Measurements from ENCODE around the gene CYSRT1. TPM values are rescaled to one million over a fixed set of nuclear protein-coding genes. Genes with fewer than 3 reads are reported as not detected.

Gene CYSRT1
- total and polyA plus RNA-seq, 2 experiments from 2014 or later: 0.43 to 0.75 TPM

- TF ChIP-seq EZH2 (IDR thresholded peaks at IDR 0.05; ENCODE audit: insufficient read depth, poor library complexity, severe bottlenecking) (no peak), EZH2phosphoT487 (IDR thresholded peaks at IDR 0.05; ENCODE audit: insufficient read depth, low read depth) (no peak)
- in situ Hi-C loops (cut with MboI): no loop called here
- DNase-seq: no peak
These were observed 48.1 kb downstream of the CYSRT1 start for GRCh38 chr9:137273095-137273490.

GRCh38 chr9:137273611-137274320 is 48.8 kb downstream of the CYSRT1 start:
- H3K9ac ChIP-seq: no peak overlapping the region
- no peak for DNase-seq
- no peaks in the 10 kb centered on the region for H3K27me3 ChIP-seq (replicated peaks; ENCODE audit: insufficient read depth)
- in situ Hi-C loops (cut with MboI): no loop called here
- 78 to 82% methylated on average over 11 to 15 of the region's 15 CpGs for WGBS, 2 experiments (ENCODE audit: low coverage in 1 of 2, low lambda C conversion rate in 2 of 2, missing lambda C conversion rate in 2 of 2)
- H3F3A ChIP-seq (ENCODE audit: insufficient read depth): no peaks in the 10 kb centered on the region
- no peak overlapping the region for H3K27ac ChIP-seq
- no peak for TF ChIP-seq EZH2phosphoT487 (IDR thresholded peaks at IDR 0.05; ENCODE audit: insufficient read depth, low read depth)
- no peak for TF ChIP-seq EZH2 (IDR thresholded peaks at IDR 0.05; ENCODE audit: insufficient read depth, poor library complexity, severe bottlenecking)
- no peak overlapping the region for H2AFZ ChIP-seq
- no peaks in the 10 kb centered on the region for H3K9me3 ChIP-seq (ENCODE audit: low read depth)
- peaks cover 8% of the 10 kb centered on the region for H3K4me1 ChIP-seq (ENCODE audit: insufficient read depth)
- no peaks in the 10 kb centered on the region for H3K9me2 ChIP-seq (ENCODE audit: insufficient read depth)
- no peak overlapping the region for H3K4me3 ChIP-seq
- no peaks in the 10 kb centered on the region for H4K20me1 ChIP-seq (ENCODE audit: insufficient read depth)
- no peaks in the 10 kb centered on the region; the same call in 1 of the 2 replicates for H3K36me3 ChIP-seq (ENCODE audit: low read depth)
- no peaks in the 10 kb centered on the region for H3K79me2 ChIP-seq (ENCODE audit: insufficient read depth)
- H3K4me2 ChIP-seq (ENCODE audit: unreplicated experiment): no peak overlapping the region

More at GRCh38 chr9:137273095-137273490, 48.1 kb downstream of the CYSRT1 start:
- no peaks in the 10 kb centered on the region; the same call in 1 of the 2 replicates for H3K36me3 ChIP-seq (ENCODE audit: low read depth)
- peaks cover 8% of the 10 kb centered on the region for H3K4me1 ChIP-seq (ENCODE audit: insufficient read depth)
- no peak overlapping the region for H3K9ac ChIP-seq
- H2AFZ ChIP-seq: no peak overlapping the region
- no peaks in the 10 kb centered on the region for H3F3A ChIP-seq (ENCODE audit: insufficient read depth)
- H3K27me3 ChIP-seq (replicated peaks; ENCODE audit: insufficient read depth): no peaks in the 10 kb centered on the region
- H3K9me3 ChIP-seq (ENCODE audit: low read depth): no peaks in the 10 kb centered on the region
- H3K27ac ChIP-seq: no peak overlapping the region
- no peak overlapping the region for H3K4me3 ChIP-seq
- no peaks in the 10 kb centered on the region for H3K9me2 ChIP-seq (ENCODE audit: insufficient read depth)
- 78 to 86% methylated on average over 13 of the region's 13 CpGs for WGBS, 2 experiments (ENCODE audit: low coverage in 1 of 2, low lambda C conversion rate in 2 of 2, missing lambda C conversion rate in 2 of 2)
- no peaks in the 10 kb centered on the region for H3K79me2 ChIP-seq (ENCODE audit: insufficient read depth)
- H4K20me1 ChIP-seq (ENCODE audit: insufficient read depth): no peaks in the 10 kb centered on the region
- H3K4me2 ChIP-seq (ENCODE audit: unreplicated experiment): no peak overlapping the region

GRCh38 chr9:137275203-137275587 is 50.2 kb downstream of the CYSRT1 start:
- TF ChIP-seq EZH2phosphoT487 (IDR thresholded peaks at IDR 0.05; ENCODE audit: insufficient read depth, low read depth) (no peak), EZH2 (IDR thresholded peaks at IDR 0.05; ENCODE audit: insufficient read depth, poor library complexity, severe bottlenecking) (no peak)
- Histone ChIP-seq H2AFZ (no peak overlapping the region), H3K36me3 (ENCODE audit: low read depth) (no peaks in the 10 kb centered on the region; the same call in 1 of the 2 replicates), H3K9me3 (ENCODE audit: low read depth) (no peaks in the 10 kb centered on the region), H3K4me2 (ENCODE audit: unreplicated experiment) (no peak overlapping the region), H4K20me1 (ENCODE audit: insufficient read depth) (no peaks in the 10 kb centered on the region), H3F3A (ENCODE audit: insufficient read depth) (no peaks in the 10 kb centered on the region), H3K79me2 (ENCODE audit: insufficient read depth) (no peaks in the 10 kb centered on the region), H3K27me3 (replicated peaks; ENCODE audit: insufficient read depth) (no peaks in the 10 kb centered on the region), H3K4me3 (no peak overlapping the region), H3K27ac (no peak overlapping the region), H3K4me1 (ENCODE audit: insufficient read depth) (peaks cover 8% of the 10 kb centered on the region), H3K9me2 (ENCODE audit: insufficient read depth) (no peaks in the 10 kb centered on the region), H3K9ac (no peak overlapping the region)
- no peak for DNase-seq
- in situ Hi-C loops (cut with MboI): no loop called here
- WGBS, 2 experiments (ENCODE audit: low coverage in 1 of 2, low lambda C conversion rate in 2 of 2, missing lambda C conversion rate in 2 of 2): 92% methylated on average over 10 of the region's 10 CpGs

Other genes starting within 250 kb of the CYSRT1 start
Only the 30 nearest of the 32 such genes appear.
- gene PAXX, start 232.8 kb upstream of the CYSRT1 start, total RNA-seq (2014; rRNA removed; shearing (Covaris generic)): 38.7 and 52.2 TPM in 2 replicates
- 49.3 and 54.5 TPM in 2 replicates for gene PAXX, start 232.8 kb upstream of the CYSRT1 start, polyA plus RNA-seq (2016; fragmentation: Nextera tagmentation; extraction: Ambion mirVana)
- gene CLIC3, start 228.6 kb upstream of the CYSRT1 start, total RNA-seq (2014; rRNA removed; shearing (Covaris generic)): 33.3 and 37.7 TPM in 2 replicates
- 98.9 and 107 TPM in 2 replicates for gene CLIC3, start 228.6 kb upstream of the CYSRT1 start, polyA plus RNA-seq (2016; fragmentation: Nextera tagmentation; extraction: Ambion mirVana)
- gene ABCA2, start 196.9 kb upstream of the CYSRT1 start, total RNA-seq (2014; rRNA removed; shearing (Covaris generic)): 33.2 and 49.4 TPM in 2 replicates
- 20.5 and 21.1 TPM in 2 replicates for gene ABCA2, start 196.9 kb upstream of the CYSRT1 start, polyA plus RNA-seq (2016; fragmentation: Nextera tagmentation; extraction: Ambion mirVana)
- not detected in 2 replicates for gene FUT7, start 193.1 kb upstream of the CYSRT1 start, total RNA-seq (2014; rRNA removed; shearing (Covaris generic))
- gene FUT7, start 193.1 kb upstream of the CYSRT1 start, polyA plus RNA-seq (2016; fragmentation: Nextera tagmentation; extraction: Ambion mirVana): not detected in 2 replicates
- gene NPDC1, start 179.0 kb upstream of the CYSRT1 start, total RNA-seq (2014; rRNA removed; shearing (Covaris generic)): 41.9 and 43.1 TPM in 2 replicates
- 121 and 122 TPM in 2 replicates for gene NPDC1, start 179.0 kb upstream of the CYSRT1 start, polyA plus RNA-seq (2016; fragmentation: Nextera tagmentation; extraction: Ambion mirVana)
- not detected in 2 replicates for gene ENTPD2, start 171.1 kb upstream of the CYSRT1 start, total RNA-seq (2014; rRNA removed; shearing (Covaris generic))
- gene ENTPD2, start 171.1 kb upstream of the CYSRT1 start, polyA plus RNA-seq (2016; fragmentation: Nextera tagmentation; extraction: Ambion mirVana): not detected in 2 replicates
- gene SAPCD2, start 154.6 kb upstream of the CYSRT1 start, total RNA-seq (2014; rRNA removed; shearing (Covaris generic)): 5.4 TPM in 2 replicates
- 0.86 and 0.88 TPM in 2 replicates for gene SAPCD2, start 154.6 kb upstream of the CYSRT1 start, polyA plus RNA-seq (2016; fragmentation: Nextera tagmentation; extraction: Ambion mirVana)
- gene UAP1L1, start 147.7 kb upstream of the CYSRT1 start, total RNA-seq (2014; rRNA removed; shearing (Covaris generic)): 5.2 and 5.7 TPM in 2 replicates
- gene UAP1L1, start 147.7 kb upstream of the CYSRT1 start, polyA plus RNA-seq (2016; fragmentation: Nextera tagmentation; extraction: Ambion mirVana): 4.3 and 4.5 TPM in 2 replicates
- 131 and 136 TPM in 2 replicates for gene MAN1B1, start 138.2 kb upstream of the CYSRT1 start, total RNA-seq (2014; rRNA removed; shearing (Covaris generic))
- 101 and 104 TPM in 2 replicates for gene MAN1B1, start 138.2 kb upstream of the CYSRT1 start, polyA plus RNA-seq (2016; fragmentation: Nextera tagmentation; extraction: Ambion mirVana)
- 134 and 142 TPM in 2 replicates for gene DPP7, start 110.4 kb upstream of the CYSRT1 start, total RNA-seq (2014; rRNA removed; shearing (Covaris generic))
- gene DPP7, start 110.4 kb upstream of the CYSRT1 start, polyA plus RNA-seq (2016; fragmentation: Nextera tagmentation; extraction: Ambion mirVana): 145 and 148 TPM in 2 replicates
- 0.76 TPM in 1 of 2 replicates, not detected in the other for gene GRIN1, start 86.0 kb upstream of the CYSRT1 start, total RNA-seq (2014; rRNA removed; shearing (Covaris generic))
- gene GRIN1, start 86.0 kb upstream of the CYSRT1 start, polyA plus RNA-seq (2016; fragmentation: Nextera tagmentation; extraction: Ambion mirVana): 0.15 TPM in 1 of 2 replicates, not detected in the other
- gene LRRC26, start 55.1 kb upstream of the CYSRT1 start, total RNA-seq (2014; rRNA removed; shearing (Covaris generic)): not detected in 2 replicates
- gene LRRC26, start 55.1 kb upstream of the CYSRT1 start, polyA plus RNA-seq (2016; fragmentation: Nextera tagmentation; extraction: Ambion mirVana): not detected in 2 replicates
- not detected in 2 replicates for gene TMEM210, start 53.1 kb upstream of the CYSRT1 start, total RNA-seq (2014; rRNA removed; shearing (Covaris generic))
- gene TMEM210, start 53.1 kb upstream of the CYSRT1 start, polyA plus RNA-seq (2016; fragmentation: Nextera tagmentation; extraction: Ambion mirVana): not detected in 2 replicates
- gene ANAPC2, start 36.6 kb upstream of the CYSRT1 start, total RNA-seq (2014; rRNA removed; shearing (Covaris generic)): 24.0 and 28.8 TPM in 2 replicates
- 12.0 and 13.6 TPM in 2 replicates for gene ANAPC2, start 36.6 kb upstream of the CYSRT1 start, polyA plus RNA-seq (2016; fragmentation: Nextera tagmentation; extraction: Ambion mirVana)
- gene SSNA1, start 36.5 kb upstream of the CYSRT1 start, total RNA-seq (2014; rRNA removed; shearing (Covaris generic)): 73.1 and 105 TPM in 2 replicates
- gene SSNA1, start 36.5 kb upstream of the CYSRT1 start, polyA plus RNA-seq (2016; fragmentation: Nextera tagmentation; extraction: Ambion mirVana): 93.1 and 100 TPM in 2 replicates
- gene TPRN, start 24.4 kb upstream of the CYSRT1 start, total RNA-seq (2014; rRNA removed; shearing (Covaris generic)): 7.8 and 14.3 TPM in 2 replicates
- gene TPRN, start 24.4 kb upstream of the CYSRT1 start, polyA plus RNA-seq (2016; fragmentation: Nextera tagmentation; extraction: Ambion mirVana): 1.7 and 2.2 TPM in 2 replicates
- gene TMEM203, start 19.5 kb upstream of the CYSRT1 start, total RNA-seq (2014; rRNA removed; shearing (Covaris generic)): 44.3 and 52.9 TPM in 2 replicates
- gene TMEM203, start 19.5 kb upstream of the CYSRT1 start, polyA plus RNA-seq (2016; fragmentation: Nextera tagmentation; extraction: Ambion mirVana): 46.9 and 48.6 TPM in 2 replicates
- 12.1 and 12.4 TPM in 2 replicates for gene NDOR1, start 19.5 kb upstream of the CYSRT1 start, total RNA-seq (2014; rRNA removed; shearing (Covaris generic))
- gene NDOR1, start 19.5 kb upstream of the CYSRT1 start, polyA plus RNA-seq (2016; fragmentation: Nextera tagmentation; extraction: Ambion mirVana): 7.7 and 8.5 TPM in 2 replicates
- 0.65 TPM in 1 of 2 replicates, not detected in the other for gene RNF208, start 2.9 kb upstream of the CYSRT1 start, total RNA-seq (2014; rRNA removed; shearing (Covaris generic))
- gene RNF208, start 2.9 kb upstream of the CYSRT1 start, polyA plus RNA-seq (2016; fragmentation: Nextera tagmentation; extraction: Ambion mirVana): 0.29 and 0.34 TPM in 2 replicates
- gene RNF224, start 2.3 kb downstream of the CYSRT1 start, total RNA-seq (2014; rRNA removed; shearing (Covaris generic)): not detected in 2 replicates
- gene RNF224, start 2.3 kb downstream of the CYSRT1 start, polyA plus RNA-seq (2016; fragmentation: Nextera tagmentation; extraction: Ambion mirVana): not detected in 2 replicates
- not detected in 2 replicates for gene SLC34A3, start 5.7 kb downstream of the CYSRT1 start, total RNA-seq (2014; rRNA removed; shearing (Covaris generic))
- gene SLC34A3, start 5.7 kb downstream of the CYSRT1 start, polyA plus RNA-seq (2016; fragmentation: Nextera tagmentation; extraction: Ambion mirVana): not detected in 2 replicates
- 148 and 159 TPM in 2 replicates for gene TUBB4B, start 16.1 kb downstream of the CYSRT1 start, total RNA-seq (2014; rRNA removed; shearing (Covaris generic))
- 373 and 391 TPM in 2 replicates for gene TUBB4B, start 16.1 kb downstream of the CYSRT1 start, polyA plus RNA-seq (2016; fragmentation: Nextera tagmentation; extraction: Ambion mirVana)
- gene STPG3, start 26.1 kb downstream of the CYSRT1 start, total RNA-seq (2014; rRNA removed; shearing (Covaris generic)): not detected in 2 replicates
- gene STPG3, start 26.1 kb downstream of the CYSRT1 start, polyA plus RNA-seq (2016; fragmentation: Nextera tagmentation; extraction: Ambion mirVana): not detected in 2 replicates
- 65.0 and 69.6 TPM in 2 replicates for gene NELFB, start 30.2 kb downstream of the CYSRT1 start, total RNA-seq (2014; rRNA removed; shearing (Covaris generic))
- gene NELFB, start 30.2 kb downstream of the CYSRT1 start, polyA plus RNA-seq (2016; fragmentation: Nextera tagmentation; extraction: Ambion mirVana): 34.4 and 38.5 TPM in 2 replicates
- gene TOR4A, start 52.6 kb downstream of the CYSRT1 start, total RNA-seq (2014; rRNA removed; shearing (Covaris generic)): 25.8 and 29.6 TPM in 2 replicates
- gene TOR4A, start 52.6 kb downstream of the CYSRT1 start, polyA plus RNA-seq (2016; fragmentation: Nextera tagmentation; extraction: Ambion mirVana): 4.1 and 5.0 TPM in 2 replicates
- 0.32 TPM in 1 of 2 replicates, not detected in the other for gene NRARP, start 77.1 kb downstream of the CYSRT1 start, total RNA-seq (2014; rRNA removed; shearing (Covaris generic))
- not detected in 2 replicates for gene NRARP, start 77.1 kb downstream of the CYSRT1 start, polyA plus RNA-seq (2016; fragmentation: Nextera tagmentation; extraction: Ambion mirVana)
- 11.6 and 17.1 TPM in 2 replicates for gene EXD3, start 198.0 kb downstream of the CYSRT1 start, total RNA-seq (2014; rRNA removed; shearing (Covaris generic))
- 8.7 and 10.1 TPM in 2 replicates for gene EXD3, start 198.0 kb downstream of the CYSRT1 start, polyA plus RNA-seq (2016; fragmentation: Nextera tagmentation; extraction: Ambion mirVana)
- 0.32 TPM in 1 of 2 replicates, not detected in the other for gene NOXA1, start 198.2 kb downstream of the CYSRT1 start, total RNA-seq (2014; rRNA removed; shearing (Covaris generic))
- 0.15 and 0.39 TPM in 2 replicates for gene NOXA1, start 198.2 kb downstream of the CYSRT1 start, polyA plus RNA-seq (2016; fragmentation: Nextera tagmentation; extraction: Ambion mirVana)
- not detected in 2 replicates for gene ENTPD8, start 216.2 kb downstream of the CYSRT1 start, total RNA-seq (2014; rRNA removed; shearing (Covaris generic))
- not detected in 2 replicates for gene ENTPD8, start 216.2 kb downstream of the CYSRT1 start, polyA plus RNA-seq (2016; fragmentation: Nextera tagmentation; extraction: Ambion mirVana)
- 28.8 and 29.1 TPM in 2 replicates for gene NSMF, start 234.2 kb downstream of the CYSRT1 start, total RNA-seq (2014; rRNA removed; shearing (Covaris generic))
- 13.5 and 13.7 TPM in 2 replicates for gene NSMF, start 234.2 kb downstream of the CYSRT1 start, polyA plus RNA-seq (2016; fragmentation: Nextera tagmentation; extraction: Ambion mirVana)

Data from GM23248 (cell line).